Liver (tissue), 3 donors: ENCODE data around the gene HRG.

ENCODE experiments used
- CTCF ChIP-seq: fragments of 150-350 bp; IDR thresholded peaks from 2 replicates; pipeline ENCODE4 v1.5.1; 2017; ENCODE audit warnings: improper control_type of control experiment, low read depth, low read length; ENCODE audit not compliant: missing input control
- FOXA1 ChIP-seq: IDR thresholded peaks from 2 replicates; pipeline ENCODE4 v1.6.1; 2016; ENCODE audit warnings: antibody characterized with exemption
- FOXA2 ChIP-seq: IDR thresholded peaks from 2 replicates; pipeline ENCODE4 v1.6.1; 2016; ENCODE audit warnings: antibody characterized with exemption
- GABPA ChIP-seq, 2 donors: IDR thresholded peaks in 1 of 2; conservative IDR thresholded peaks in 1 of 2; 2 replicates each; pipeline ENCODE4 v1.6.1; 2016; ENCODE audit warnings: antibody characterized with exemption in 2 of 2, mild to moderate bottlenecking in 1 of 2, moderate library complexity in 1 of 2
- MAX ChIP-seq: IDR thresholded peaks from 2 replicates; pipeline ENCODE4 v1.6.1; 2016; ENCODE audit warnings: antibody characterized with exemption
- NR2F2 ChIP-seq: IDR thresholded peaks from 2 replicates; pipeline ENCODE4 v1.6.1; 2016; ENCODE audit warnings: antibody characterized with exemption
- RAD21 ChIP-seq, 2 donors: IDR thresholded peaks; 2 replicates each; pipeline ENCODE4 v1.6.1; 2016; ENCODE audit warnings: antibody characterized with exemption in 2 of 2, mild to moderate bottlenecking in 2 of 2
- REST ChIP-seq: IDR thresholded peaks from 2 replicates; pipeline ENCODE4 v1.6.1; 2016; ENCODE audit warnings: antibody characterized with exemption, mild to moderate bottlenecking
- RXRA ChIP-seq, 2 donors: IDR thresholded peaks; 2 replicates each; pipeline ENCODE4 v1.6.1; 2017 to 2018; ENCODE audit warnings: antibody characterized with exemption in 2 of 2, mild to moderate bottlenecking in 1 of 2
- SP1 ChIP-seq: IDR thresholded peaks from 2 replicates; pipeline ENCODE4 v1.6.1; 2018; ENCODE audit warnings: antibody characterized with exemption, mild to moderate bottlenecking
- TAF1 ChIP-seq: conservative IDR thresholded peaks from 2 replicates; pipeline ENCODE4 v1.6.1; 2016; ENCODE audit warnings: antibody characterized with exemption, mild to moderate bottlenecking
- donor health status: healthy.
- donor health status: healthy.

- no peak for TF ChIP-seq MAX
- TF ChIP-seq CTCF: no peak
- TF ChIP-seq SP1: no peak
- no peak for TF ChIP-seq GABPA (IDR thresholded peaks at IDR 0.05 in 1 of 2, conservative IDR thresholded peaks at IDR 0.05 in 1 of 2)
- TF ChIP-seq RAD21 (IDR thresholded peaks at IDR 0.05): no peak
- no peak for TF ChIP-seq REST
- no peak for TF ChIP-seq NR2F2
- TF ChIP-seq RXRA (IDR thresholded peaks at IDR 0.05): no peak
- TF ChIP-seq TAF1: no peak
- TF ChIP-seq FOXA1: no peak
- TF ChIP-seq FOXA2: no peak
These were observed 3.7 kb downstream of the HRG start for GRCh38 chr3:186669378-186670084.
